VCaP (cell line): ENCODE data around the gene RPL9.

ENCODE experiments used
- H3K27ac ChIP-seq: fragments of 450-650 bp; 2 replicates; pipeline ENCODE4 v1.5.1; 2017
- TF ChIP-seq, protein P1 (sequence below): fragments of 450-650 bp; conservative IDR thresholded peaks from 2 replicates; pipeline ENCODE4 v1.5.1; 2017; ENCODE audit warnings: mild to moderate bottlenecking, moderate library complexity

Gene RPL9

DNA sequence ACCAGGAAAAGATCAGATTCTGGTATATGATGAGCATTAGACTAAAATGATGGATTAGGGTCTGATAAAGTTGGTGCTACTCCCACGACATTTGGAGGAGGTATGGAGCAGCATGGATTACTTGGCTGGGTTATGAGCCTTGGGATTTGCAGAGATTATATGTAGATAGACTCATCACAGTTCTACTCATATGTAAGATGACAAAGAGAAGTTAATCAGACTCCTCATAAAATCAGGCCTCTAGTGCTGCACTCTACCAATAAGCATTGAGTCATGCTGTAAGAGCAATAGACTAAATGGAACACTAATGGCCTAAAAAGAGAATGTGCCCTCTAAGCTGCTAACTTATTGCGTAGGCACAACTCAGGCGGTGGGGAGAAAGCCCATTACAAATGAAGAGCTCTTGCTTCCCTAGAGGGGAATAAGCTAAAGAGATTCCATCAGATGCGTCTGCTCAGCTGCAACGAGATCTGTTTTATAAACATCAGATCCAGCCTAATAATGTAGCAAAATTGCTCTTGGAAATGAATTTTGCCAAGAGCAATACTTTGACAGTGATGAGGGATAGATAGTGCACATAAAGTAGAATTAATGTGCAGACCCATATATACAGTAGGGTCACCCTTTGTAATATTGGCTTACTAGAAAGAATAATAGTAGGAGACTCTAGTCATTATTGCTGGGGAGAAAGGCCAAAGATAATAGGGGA lies 17.6 kb upstream of the RPL9 start:
- TF ChIP-seq, protein P1, sequence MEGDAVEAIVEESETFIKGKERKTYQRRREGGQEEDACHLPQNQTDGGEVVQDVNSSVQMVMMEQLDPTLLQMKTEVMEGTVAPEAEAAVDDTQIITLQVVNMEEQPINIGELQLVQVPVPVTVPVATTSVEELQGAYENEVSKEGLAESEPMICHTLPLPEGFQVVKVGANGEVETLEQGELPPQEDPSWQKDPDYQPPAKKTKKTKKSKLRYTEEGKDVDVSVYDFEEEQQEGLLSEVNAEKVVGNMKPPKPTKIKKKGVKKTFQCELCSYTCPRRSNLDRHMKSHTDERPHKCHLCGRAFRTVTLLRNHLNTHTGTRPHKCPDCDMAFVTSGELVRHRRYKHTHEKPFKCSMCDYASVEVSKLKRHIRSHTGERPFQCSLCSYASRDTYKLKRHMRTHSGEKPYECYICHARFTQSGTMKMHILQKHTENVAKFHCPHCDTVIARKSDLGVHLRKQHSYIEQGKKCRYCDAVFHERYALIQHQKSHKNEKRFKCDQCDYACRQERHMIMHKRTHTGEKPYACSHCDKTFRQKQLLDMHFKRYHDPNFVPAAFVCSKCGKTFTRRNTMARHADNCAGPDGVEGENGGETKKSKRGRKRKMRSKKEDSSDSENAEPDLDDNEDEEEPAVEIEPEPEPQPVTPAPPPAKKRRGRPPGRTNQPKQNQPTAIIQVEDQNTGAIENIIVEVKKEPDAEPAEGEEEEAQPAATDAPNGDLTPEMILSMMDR = no peak
- H3K27ac ChIP-seq = no peak overlapping the region

DNA sequence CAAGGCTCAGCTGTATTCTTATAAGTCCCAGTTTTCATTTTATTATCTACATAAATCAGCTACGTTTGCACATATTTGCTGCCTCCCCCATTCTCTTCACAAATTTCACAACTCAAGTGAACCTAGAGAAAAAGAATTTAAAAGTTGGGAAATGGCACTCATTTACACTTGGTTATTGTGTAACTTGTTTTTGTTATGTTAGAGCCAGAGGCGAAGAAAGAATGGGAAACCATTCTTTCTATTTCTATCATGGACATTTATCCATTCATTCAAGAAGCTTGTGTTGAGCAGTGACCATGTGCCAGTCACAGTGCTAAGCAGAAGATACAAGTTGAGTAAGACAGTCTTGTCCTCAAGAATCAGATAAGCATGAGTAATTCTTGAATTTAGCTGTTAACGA lies 13.7 kb upstream of the RPL9 start:
- TF ChIP-seq, protein P1 = no peak
- H3K27ac ChIP-seq = no peak overlapping the region

DNA sequence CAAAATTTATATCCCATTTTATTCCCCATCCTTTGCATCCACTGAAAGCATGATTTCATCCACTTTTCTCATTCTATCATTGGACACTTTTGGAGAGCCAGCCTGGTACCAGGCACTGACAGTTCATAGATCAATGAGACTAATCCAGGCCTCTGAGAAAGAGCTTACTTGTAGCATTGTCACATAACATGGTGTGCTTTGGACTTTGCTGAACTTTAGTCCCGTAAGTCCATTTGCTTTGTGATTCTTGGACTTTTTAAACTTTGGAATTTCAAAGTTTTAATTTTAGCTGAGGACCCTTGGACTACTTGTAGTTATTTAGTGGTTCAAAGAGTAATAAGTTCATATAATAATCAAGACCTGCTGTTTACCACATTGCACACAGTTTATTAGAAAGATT lies 11.7 kb upstream of the RPL9 start:
- H3K27ac ChIP-seq = peak overlapping the region; percentile 47; the same call in 1 of the 2 replicates
- TF ChIP-seq, protein P1 = no peak

DNA sequence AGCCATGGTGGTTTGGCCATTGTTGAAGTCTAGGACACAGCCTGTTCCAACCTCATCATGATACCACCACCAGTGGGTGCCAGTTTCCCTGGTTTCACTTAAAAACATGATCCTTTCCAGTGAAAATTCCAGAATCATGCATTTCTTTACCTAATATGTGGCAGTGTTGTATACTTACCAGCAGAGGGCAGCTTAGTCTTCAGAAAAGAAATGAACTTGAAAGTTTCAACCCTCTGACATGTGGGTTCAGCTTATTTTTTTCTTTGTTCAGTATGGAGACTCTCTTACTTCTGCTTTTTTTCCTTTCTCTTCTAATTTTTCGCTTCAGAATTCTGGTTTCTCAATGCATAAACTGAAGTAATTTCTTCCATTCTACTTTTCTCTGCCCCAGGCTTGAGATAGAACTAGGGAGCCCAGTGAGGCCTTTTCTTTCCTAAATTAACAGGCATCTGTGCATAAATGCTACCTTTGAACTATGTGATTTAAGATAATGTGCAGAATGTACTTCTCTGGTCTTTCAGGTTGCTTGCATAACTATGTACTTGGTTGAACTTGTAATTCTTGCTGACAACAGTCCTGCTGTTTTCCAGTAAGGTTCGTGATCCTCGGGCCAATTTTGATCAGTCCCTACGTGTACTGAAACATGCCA lies 10.8 kb upstream of the RPL9 start:
- TF ChIP-seq, protein P1 = peak; percentile 93
- peak overlapping the region; percentile 47 for H3K27ac ChIP-seq

DNA sequence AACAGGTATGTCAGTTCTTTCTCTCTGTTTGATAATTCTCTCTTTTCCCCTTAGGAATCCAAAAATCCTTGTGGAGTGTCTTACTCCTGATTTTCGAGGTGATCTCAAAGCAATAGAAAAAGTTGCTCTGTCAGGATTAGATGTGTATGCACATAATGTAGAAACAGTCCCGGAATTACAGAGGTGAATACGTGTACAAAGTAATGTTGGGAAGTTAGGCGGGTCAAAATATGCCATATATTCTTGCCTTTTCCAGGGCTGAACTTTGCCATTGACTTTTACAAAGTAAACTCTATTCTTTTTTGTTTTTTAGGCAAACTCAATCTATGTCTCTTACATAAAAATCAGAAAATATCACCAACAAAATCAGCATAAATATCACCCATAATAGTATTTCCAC lies 8.7 kb upstream of the RPL9 start:
- TF ChIP-seq, protein P1 = no peak
- H3K27ac ChIP-seq = no peak overlapping the region

DNA sequence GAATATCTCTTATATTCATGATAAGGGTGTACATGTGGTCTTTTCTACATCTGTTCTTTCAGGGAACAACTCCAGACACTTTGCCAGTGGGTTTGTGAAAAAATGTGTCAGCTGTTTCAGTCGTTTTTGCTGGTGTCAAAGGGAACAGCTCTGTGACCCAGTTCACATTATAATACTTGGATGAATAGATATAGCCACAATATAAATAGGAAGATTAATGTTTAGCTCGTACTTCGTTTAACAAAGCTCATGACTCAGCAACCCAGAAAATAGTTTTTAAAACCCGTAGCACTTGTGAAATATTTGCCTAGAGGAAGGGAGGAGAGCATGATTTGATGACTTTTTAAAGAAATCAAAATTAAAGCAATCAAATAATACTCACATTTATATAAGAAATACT lies 8.0 kb upstream of the RPL9 start:
- no peak overlapping the region for H3K27ac ChIP-seq
- TF ChIP-seq, protein P1 = no peak

DNA sequence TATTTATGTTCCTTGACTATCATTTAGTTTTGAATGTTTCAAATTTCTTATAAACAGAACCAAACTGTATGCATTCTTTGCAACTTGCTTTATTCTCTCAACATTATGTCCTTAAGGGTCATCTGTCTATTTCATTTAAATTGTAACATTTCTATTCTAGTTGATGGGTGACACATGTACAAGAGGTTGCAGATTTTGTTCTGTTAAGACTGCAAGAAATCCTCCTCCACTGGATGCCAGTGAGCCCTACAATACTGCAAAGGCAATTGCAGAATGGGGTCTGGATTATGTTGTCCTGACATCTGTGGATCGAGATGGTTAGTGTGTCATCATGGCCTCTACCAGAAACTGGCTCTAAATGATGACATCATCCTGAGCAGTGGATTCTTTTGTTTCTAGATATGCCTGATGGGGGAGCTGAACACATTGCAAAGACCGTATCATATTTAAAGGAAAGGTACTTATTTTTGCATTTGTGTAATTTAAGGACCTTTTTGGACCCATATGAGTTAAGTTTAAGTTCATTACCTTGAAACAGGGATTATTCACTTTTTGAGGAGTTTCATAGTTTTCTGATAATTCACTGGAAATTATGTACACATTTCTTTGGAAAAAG lies 6.3 kb upstream of the RPL9 start:
- TF ChIP-seq, protein P1 = no peak
- no peak overlapping the region for H3K27ac ChIP-seq

DNA sequence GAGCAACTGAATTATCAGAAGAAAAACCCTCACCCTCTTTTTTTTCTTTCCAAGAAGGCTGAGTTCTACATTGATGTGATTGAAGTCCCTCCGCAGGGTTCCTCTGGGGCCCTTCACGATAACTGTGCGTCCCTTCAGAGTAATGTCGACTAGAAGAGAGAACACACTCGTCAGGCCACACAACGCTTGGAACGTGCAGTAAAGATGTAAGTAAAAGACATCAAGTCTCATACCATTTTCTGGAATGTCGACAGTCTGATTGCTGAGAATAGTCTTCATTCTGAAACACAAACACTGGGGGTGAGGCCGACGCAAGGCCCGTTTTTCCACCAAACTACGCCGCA lies 589 bp downstream of the RPL9 start:
- H3K27ac ChIP-seq = peak overlapping the region; percentile 93
